ENCODE data around the gene CHRM2. TPM values are rescaled to one million over a fixed set of nuclear protein-coding genes. Genes with fewer than 3 reads are reported as not detected.

The CHRM2 gene
- total RNA-seq, 2 donors from 2014 or later = not detected

- Mint-ChIP-seq H3K4me3 (no peak overlapping the region), H3K4me1 (no peaks in the 10 kb centered on the region), H3K27ac (no peak overlapping the region), H3K27me3 (peaks cover 16% of the 10 kb centered on the region), H3K36me3 (ENCODE audit: low read depth) (no peaks in the 10 kb centered on the region)
- H3K9me3 ChIP-seq (ENCODE audit: control insufficient read depth, low read length, poor library complexity, severe bottlenecking) = no peaks in the 10 kb centered on the region
- ATAC-seq (no peak), DNase-seq (no peak)
These were observed 6.1 kb downstream of the CHRM2 start for GRCh38 chr7:136874393-136875032.

GRCh38 chr7:136877509-136877908, 9.1 kb downstream of the CHRM2 start:
- H3K9me3 ChIP-seq (ENCODE audit: control insufficient read depth, low read length, poor library complexity, severe bottlenecking) = no peaks in the 10 kb centered on the region
- no peak for ATAC-seq
- Mint-ChIP-seq H3K36me3 (ENCODE audit: low read depth) (no peaks in the 10 kb centered on the region), H3K27me3 (no peaks in the 10 kb centered on the region), H3K4me3 (no peak overlapping the region), H3K4me1 (no peaks in the 10 kb centered on the region), H3K27ac (no peak overlapping the region)
- DNase-seq = no peak

GRCh38 chr7:136877990-136878389, 9.5 kb downstream of the CHRM2 start:
- no peaks in the 10 kb centered on the region for H3K4me1 Mint-ChIP-seq
- ATAC-seq = no peak

GRCh38 chr7:136878878-136879277, 10.4 kb downstream of the CHRM2 start:
- Mint-ChIP-seq H3K4me3 (no peak overlapping the region), H3K27ac (no peak overlapping the region), H3K27me3 (no peaks in the 10 kb centered on the region), H3K4me1 (no peaks in the 10 kb centered on the region), H3K36me3 (ENCODE audit: low read depth) (no peaks in the 10 kb centered on the region)
- no peaks in the 10 kb centered on the region for H3K9me3 ChIP-seq (ENCODE audit: control insufficient read depth, low read length, poor library complexity, severe bottlenecking)
- DNase-seq (no peak), ATAC-seq (no peak)

More at GRCh38 chr7:136877990-136878389, 9.5 kb downstream of the CHRM2 start:
- no peak for DNase-seq
- H3K4me3 Mint-ChIP-seq = no peak overlapping the region
- H3K27me3 Mint-ChIP-seq = no peaks in the 10 kb centered on the region
- no peaks in the 10 kb centered on the region for H3K36me3 Mint-ChIP-seq (ENCODE audit: low read depth)
- no peaks in the 10 kb centered on the region for H3K9me3 ChIP-seq (ENCODE audit: control insufficient read depth, low read length, poor library complexity, severe bottlenecking)
- no peak overlapping the region for H3K27ac Mint-ChIP-seq

- H3K36me3 Mint-ChIP-seq (ENCODE audit: low read depth) = no peaks in the 10 kb centered on the region
- no peak for DNase-seq
- no peak overlapping the region for H3K27ac Mint-ChIP-seq
- no peak for ATAC-seq
- H3K4me3 Mint-ChIP-seq = no peak overlapping the region
- H3K27me3 Mint-ChIP-seq = no peaks in the 10 kb centered on the region
- no peaks in the 10 kb centered on the region for H3K4me1 Mint-ChIP-seq
- H3K9me3 ChIP-seq (ENCODE audit: control insufficient read depth, low read length, poor library complexity, severe bottlenecking) = no peaks in the 10 kb centered on the region
These were observed 14.6 kb downstream of the CHRM2 start for GRCh38 chr7:136883046-136883445.

- Mint-ChIP-seq H3K27me3 (no peaks in the 10 kb centered on the region), H3K4me1 (no peaks in the 10 kb centered on the region), H3K4me3 (no peak overlapping the region), H3K27ac (no peak overlapping the region), H3K36me3 (ENCODE audit: low read depth) (no peaks in the 10 kb centered on the region)
- peaks cover 2% of the 10 kb centered on the region for H3K9me3 ChIP-seq (ENCODE audit: control insufficient read depth, low read length, poor library complexity, severe bottlenecking)
- ATAC-seq (no peak), DNase-seq (no peak)
These were observed 16.0 kb downstream of the CHRM2 start for GRCh38 chr7:136884492-136884891.

- ATAC-seq (no peak), DNase-seq (no peak)
- H3K27me3 Mint-ChIP-seq = no peaks in the 10 kb centered on the region
- H3K4me1 Mint-ChIP-seq = no peaks in the 10 kb centered on the region
- H3K4me3 Mint-ChIP-seq = no peak overlapping the region
- H3K36me3 Mint-ChIP-seq (ENCODE audit: low read depth) = no peaks in the 10 kb centered on the region
- H3K27ac Mint-ChIP-seq = no peak overlapping the region
- peaks cover 2% of the 10 kb centered on the region for H3K9me3 ChIP-seq (ENCODE audit: control insufficient read depth, low read length, poor library complexity, severe bottlenecking)
These were observed 18.9 kb downstream of the CHRM2 start for GRCh38 chr7:136887317-136887716.

GRCh38 chr7:136890399-136890798, 21.9 kb downstream of the CHRM2 start:
- H3K27me3 Mint-ChIP-seq = no peaks in the 10 kb centered on the region
- no peak overlapping the region for H3K27ac Mint-ChIP-seq
- H3K36me3 Mint-ChIP-seq (ENCODE audit: low read depth) = no peaks in the 10 kb centered on the region
- DNase-seq = no peak
- no peak for ATAC-seq
- peaks cover 2% of the 10 kb centered on the region for H3K9me3 ChIP-seq (ENCODE audit: control insufficient read depth, low read length, poor library complexity, severe bottlenecking)
- H3K4me3 Mint-ChIP-seq = no peak overlapping the region
- H3K4me1 Mint-ChIP-seq = no peaks in the 10 kb centered on the region

- Mint-ChIP-seq H3K4me1 (no peaks in the 10 kb centered on the region), H3K27ac (no peak overlapping the region), H3K27me3 (no peaks in the 10 kb centered on the region), H3K4me3 (no peak overlapping the region), H3K36me3 (ENCODE audit: low read depth) (no peaks in the 10 kb centered on the region)
- H3K9me3 ChIP-seq (ENCODE audit: control insufficient read depth, low read length, poor library complexity, severe bottlenecking) = peaks cover 2% of the 10 kb centered on the region
- DNase-seq (no peak), ATAC-seq (no peak)
These were observed 23.4 kb downstream of the CHRM2 start for GRCh38 chr7:136891850-136892249.

GRCh38 chr7:136894789-136895188, 26.3 kb downstream of the CHRM2 start:
- Mint-ChIP-seq H3K27ac (no peak overlapping the region), H3K36me3 (ENCODE audit: low read depth) (no peaks in the 10 kb centered on the region), H3K4me3 (no peak overlapping the region), H3K27me3 (no peaks in the 10 kb centered on the region), H3K4me1 (no peaks in the 10 kb centered on the region)
- DNase-seq (no peak), ATAC-seq (no peak)
- H3K9me3 ChIP-seq (ENCODE audit: control insufficient read depth, low read length, poor library complexity, severe bottlenecking) = no peaks in the 10 kb centered on the region

GRCh38 chr7:136897676-136898075, 29.2 kb downstream of the CHRM2 start:
- no peaks in the 10 kb centered on the region for H3K4me1 Mint-ChIP-seq
- no peak for DNase-seq
- H3K27ac Mint-ChIP-seq = no peak overlapping the region
- ATAC-seq = no peak
- H3K27me3 Mint-ChIP-seq = no peaks in the 10 kb centered on the region
- H3K36me3 Mint-ChIP-seq (ENCODE audit: low read depth) = no peaks in the 10 kb centered on the region
- H3K4me3 Mint-ChIP-seq = no peak overlapping the region
- H3K9me3 ChIP-seq (ENCODE audit: control insufficient read depth, low read length, poor library complexity, severe bottlenecking) = no peaks in the 10 kb centered on the region

- no peak for DNase-seq
- no peak for ATAC-seq
- no peak overlapping the region for H3K4me3 Mint-ChIP-seq
- H3K36me3 Mint-ChIP-seq (ENCODE audit: low read depth) = no peaks in the 10 kb centered on the region
- no peaks in the 10 kb centered on the region for H3K4me1 Mint-ChIP-seq
- no peaks in the 10 kb centered on the region for H3K27me3 Mint-ChIP-seq
- H3K27ac Mint-ChIP-seq = no peak overlapping the region
- no peaks in the 10 kb centered on the region for H3K9me3 ChIP-seq (ENCODE audit: control insufficient read depth, low read length, poor library complexity, severe bottlenecking)
These were observed 31.6 kb downstream of the CHRM2 start for GRCh38 chr7:136900005-136900404.

- ATAC-seq (no peak), DNase-seq (no peak)
- no peaks in the 10 kb centered on the region for H3K9me3 ChIP-seq (ENCODE audit: control insufficient read depth, low read length, poor library complexity, severe bottlenecking)
- Mint-ChIP-seq H3K27me3 (no peaks in the 10 kb centered on the region), H3K36me3 (ENCODE audit: low read depth) (no peaks in the 10 kb centered on the region), H3K4me3 (no peak overlapping the region), H3K4me1 (no peaks in the 10 kb centered on the region), H3K27ac (no peak overlapping the region)
These were observed 42.3 kb downstream of the CHRM2 start for GRCh38 chr7:136910771-136911170.

GRCh38 chr7:136911344-136911743, 42.9 kb downstream of the CHRM2 start:
- Mint-ChIP-seq H3K4me3 (no peak overlapping the region), H3K27me3 (no peaks in the 10 kb centered on the region), H3K4me1 (no peaks in the 10 kb centered on the region), H3K36me3 (ENCODE audit: low read depth) (no peaks in the 10 kb centered on the region), H3K27ac (no peak overlapping the region)
- no peaks in the 10 kb centered on the region for H3K9me3 ChIP-seq (ENCODE audit: control insufficient read depth, low read length, poor library complexity, severe bottlenecking)
- DNase-seq = no peak
- ATAC-seq = no peak
